ENCODE data around the gene CDIPT.

DNA sequence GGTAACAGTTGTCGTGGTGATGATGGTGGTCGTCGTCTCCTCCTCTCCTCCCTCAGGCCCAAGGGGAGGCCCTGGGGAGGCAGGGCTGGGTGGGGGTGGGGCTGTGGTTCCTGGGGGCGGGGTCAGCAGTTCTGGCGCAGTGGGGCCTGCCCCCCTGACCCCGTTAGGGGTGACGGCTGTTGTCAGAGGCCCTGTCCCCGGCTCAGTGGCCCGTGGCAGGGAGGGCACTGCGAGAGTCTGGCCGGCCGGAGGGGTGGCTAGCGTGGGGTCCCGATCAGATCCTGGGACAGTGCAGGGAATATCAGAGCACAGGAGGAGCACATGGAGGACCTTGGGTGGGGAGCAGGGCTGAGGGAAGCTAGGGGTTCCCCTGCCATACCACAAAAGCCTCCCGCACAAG is 33.8 kb upstream of the CDIPT start:
- TF ChIP-seq POLR2AphosphoS5 (IDR thresholded peaks at IDR 0.05; ENCODE audit: borderline replicate concordance, low read depth, low read length) (no peak), EZH2 (IDR thresholded peaks at IDR 0.05) (no peak)

Data from SK-N-MC (cell line).